ENCODE data around the gene FGFBP1. TPM values are rescaled to one million over a fixed set of nuclear protein-coding genes. Genes with fewer than 3 reads are reported as not detected.

The FGFBP1 gene
- polyA plus RNA-seq, 1 donor from 2014 or later: not detected

DNA sequence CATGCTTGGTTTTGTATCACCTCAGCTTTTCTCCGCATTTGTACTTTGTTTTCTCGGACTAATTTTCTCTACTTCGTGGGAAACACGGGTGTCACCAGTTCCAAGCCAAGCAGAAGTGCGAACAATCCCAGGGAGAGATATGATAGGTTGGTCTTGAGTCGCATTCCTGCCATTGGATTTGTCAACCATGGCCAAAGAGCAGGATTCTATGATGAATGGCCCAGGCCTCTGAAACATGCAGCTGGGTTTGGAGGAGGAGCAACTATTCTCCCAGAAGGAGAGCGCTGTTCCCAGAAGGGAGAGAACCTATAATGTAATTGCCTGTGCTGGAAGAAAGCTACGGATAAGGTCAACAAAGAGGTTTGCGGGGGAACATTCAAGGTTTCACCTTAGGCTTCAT, 10.3 kb upstream of the FGFBP1 start:
- H3F3A ChIP-seq (ENCODE audit: insufficient read depth, low read length, poor library complexity, severe bottlenecking): no peaks in the 10 kb centered on the region
- no peaks in the 10 kb centered on the region for H3K36me3 ChIP-seq (ENCODE audit: insufficient read depth, low read length)
- no peaks in the 10 kb centered on the region for H3K79me2 ChIP-seq (replicated peaks; ENCODE audit: insufficient read depth, low read length)
- H2AFZ ChIP-seq (ENCODE audit: low read depth, low read length): no peak overlapping the region
- no peaks in the 10 kb centered on the region for H4K20me1 ChIP-seq (ENCODE audit: insufficient read depth)
- H3K4me2 ChIP-seq (ENCODE audit: low read length): no peak overlapping the region
- no peaks in the 10 kb centered on the region for H3K27me3 ChIP-seq (ENCODE audit: insufficient read depth, low read depth, low read length)
- no peaks in the 10 kb centered on the region for H3K9me3 ChIP-seq (ENCODE audit: low read length)
- no peak overlapping the region for H3K27ac ChIP-seq (ENCODE audit: low read length)
- H3K9ac ChIP-seq (ENCODE audit: low read length): no peak overlapping the region
- no peak overlapping the region for H3K4me3 ChIP-seq (ENCODE audit: low read length)
- TF ChIP-seq, protein P1, sequence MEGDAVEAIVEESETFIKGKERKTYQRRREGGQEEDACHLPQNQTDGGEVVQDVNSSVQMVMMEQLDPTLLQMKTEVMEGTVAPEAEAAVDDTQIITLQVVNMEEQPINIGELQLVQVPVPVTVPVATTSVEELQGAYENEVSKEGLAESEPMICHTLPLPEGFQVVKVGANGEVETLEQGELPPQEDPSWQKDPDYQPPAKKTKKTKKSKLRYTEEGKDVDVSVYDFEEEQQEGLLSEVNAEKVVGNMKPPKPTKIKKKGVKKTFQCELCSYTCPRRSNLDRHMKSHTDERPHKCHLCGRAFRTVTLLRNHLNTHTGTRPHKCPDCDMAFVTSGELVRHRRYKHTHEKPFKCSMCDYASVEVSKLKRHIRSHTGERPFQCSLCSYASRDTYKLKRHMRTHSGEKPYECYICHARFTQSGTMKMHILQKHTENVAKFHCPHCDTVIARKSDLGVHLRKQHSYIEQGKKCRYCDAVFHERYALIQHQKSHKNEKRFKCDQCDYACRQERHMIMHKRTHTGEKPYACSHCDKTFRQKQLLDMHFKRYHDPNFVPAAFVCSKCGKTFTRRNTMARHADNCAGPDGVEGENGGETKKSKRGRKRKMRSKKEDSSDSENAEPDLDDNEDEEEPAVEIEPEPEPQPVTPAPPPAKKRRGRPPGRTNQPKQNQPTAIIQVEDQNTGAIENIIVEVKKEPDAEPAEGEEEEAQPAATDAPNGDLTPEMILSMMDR (IDR thresholded peaks at IDR 0.05; ENCODE audit: poor library complexity, severe bottlenecking): no peak
- no peak for TF ChIP-seq MXI1 (conservative IDR thresholded peaks at IDR 0.05; ENCODE audit: poor library complexity, severe bottlenecking)
- TF ChIP-seq TAF1 (IDR thresholded peaks at IDR 0.05; ENCODE audit: low read depth): no peak
- no peak for TF ChIP-seq SMC3 (conservative IDR thresholded peaks at IDR 0.05; ENCODE audit: poor library complexity)
- no peak for TF ChIP-seq POLR2AphosphoS5 (IDR thresholded peaks at IDR 0.05)
- TF ChIP-seq RAD21 (conservative IDR thresholded peaks at IDR 0.05): no peak
- TF ChIP-seq, protein P2, sequence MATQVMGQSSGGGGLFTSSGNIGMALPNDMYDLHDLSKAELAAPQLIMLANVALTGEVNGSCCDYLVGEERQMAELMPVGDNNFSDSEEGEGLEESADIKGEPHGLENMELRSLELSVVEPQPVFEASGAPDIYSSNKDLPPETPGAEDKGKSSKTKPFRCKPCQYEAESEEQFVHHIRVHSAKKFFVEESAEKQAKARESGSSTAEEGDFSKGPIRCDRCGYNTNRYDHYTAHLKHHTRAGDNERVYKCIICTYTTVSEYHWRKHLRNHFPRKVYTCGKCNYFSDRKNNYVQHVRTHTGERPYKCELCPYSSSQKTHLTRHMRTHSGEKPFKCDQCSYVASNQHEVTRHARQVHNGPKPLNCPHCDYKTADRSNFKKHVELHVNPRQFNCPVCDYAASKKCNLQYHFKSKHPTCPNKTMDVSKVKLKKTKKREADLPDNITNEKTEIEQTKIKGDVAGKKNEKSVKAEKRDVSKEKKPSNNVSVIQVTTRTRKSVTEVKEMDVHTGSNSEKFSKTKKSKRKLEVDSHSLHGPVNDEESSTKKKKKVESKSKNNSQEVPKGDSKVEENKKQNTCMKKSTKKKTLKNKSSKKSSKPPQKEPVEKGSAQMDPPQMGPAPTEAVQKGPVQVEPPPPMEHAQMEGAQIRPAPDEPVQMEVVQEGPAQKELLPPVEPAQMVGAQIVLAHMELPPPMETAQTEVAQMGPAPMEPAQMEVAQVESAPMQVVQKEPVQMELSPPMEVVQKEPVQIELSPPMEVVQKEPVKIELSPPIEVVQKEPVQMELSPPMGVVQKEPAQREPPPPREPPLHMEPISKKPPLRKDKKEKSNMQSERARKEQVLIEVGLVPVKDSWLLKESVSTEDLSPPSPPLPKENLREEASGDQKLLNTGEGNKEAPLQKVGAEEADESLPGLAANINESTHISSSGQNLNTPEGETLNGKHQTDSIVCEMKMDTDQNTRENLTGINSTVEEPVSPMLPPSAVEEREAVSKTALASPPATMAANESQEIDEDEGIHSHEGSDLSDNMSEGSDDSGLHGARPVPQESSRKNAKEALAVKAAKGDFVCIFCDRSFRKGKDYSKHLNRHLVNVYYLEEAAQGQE (IDR thresholded peaks at IDR 0.05; ENCODE audit: borderline replicate concordance): no peak
- TF ChIP-seq EP300 (conservative IDR thresholded peaks at IDR 0.05; ENCODE audit: poor library complexity, severe bottlenecking): no peak
- TF ChIP-seq EZH2 (IDR thresholded peaks at IDR 0.05; ENCODE audit: borderline replicate concordance, insufficient read depth, low read length, poor library complexity, severe bottlenecking): no peak
- H3K9me2 ChIP-seq (ENCODE audit: insufficient read depth, low read length): no peaks in the 10 kb centered on the region

DNA sequence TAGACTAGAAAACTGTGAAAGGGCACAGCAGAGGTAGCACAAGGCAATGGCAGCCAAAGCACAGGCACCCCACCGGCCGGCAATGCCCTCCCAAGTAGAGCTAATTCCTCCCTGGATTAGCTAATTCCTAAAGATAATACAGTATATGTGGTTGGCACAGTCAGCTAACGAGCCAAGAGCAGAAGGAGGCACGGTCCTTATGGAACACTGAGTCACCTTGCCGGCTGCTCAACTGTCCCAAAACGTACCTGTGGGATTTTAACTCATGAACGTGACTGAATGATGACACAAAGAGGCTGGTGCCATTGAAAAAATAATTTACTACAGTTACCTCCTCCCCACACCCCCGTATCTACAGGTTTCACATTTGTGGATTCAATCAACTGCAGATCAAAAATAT, 9.1 kb upstream of the FGFBP1 start:
- Histone ChIP-seq H2AFZ (ENCODE audit: low read depth, low read length) (no peak overlapping the region), H3K36me3 (ENCODE audit: insufficient read depth, low read length) (no peaks in the 10 kb centered on the region), H3K79me2 (replicated peaks; ENCODE audit: insufficient read depth, low read length) (no peaks in the 10 kb centered on the region), H3F3A (ENCODE audit: insufficient read depth, low read length, poor library complexity, severe bottlenecking) (no peaks in the 10 kb centered on the region), H3K9me3 (ENCODE audit: low read length) (no peaks in the 10 kb centered on the region), H3K9me2 (ENCODE audit: insufficient read depth, low read length) (no peaks in the 10 kb centered on the region), H3K4me3 (ENCODE audit: low read length) (no peak overlapping the region), H3K27me3 (ENCODE audit: insufficient read depth, low read depth, low read length) (no peaks in the 10 kb centered on the region), H3K9ac (ENCODE audit: low read length) (no peak overlapping the region), H3K4me2 (ENCODE audit: low read length) (no peak overlapping the region), H4K20me1 (ENCODE audit: insufficient read depth) (no peaks in the 10 kb centered on the region), H3K27ac (ENCODE audit: low read length) (no peak overlapping the region)
- TF ChIP-seq TAF1 (IDR thresholded peaks at IDR 0.05; ENCODE audit: low read depth) (no peak), MXI1 (conservative IDR thresholded peaks at IDR 0.05; ENCODE audit: poor library complexity, severe bottlenecking) (no peak), EZH2 (IDR thresholded peaks at IDR 0.05; ENCODE audit: borderline replicate concordance, insufficient read depth, low read length, poor library complexity, severe bottlenecking) (no peak), RAD21 (conservative IDR thresholded peaks at IDR 0.05) (no peak), SMC3 (conservative IDR thresholded peaks at IDR 0.05; ENCODE audit: poor library complexity) (no peak), POLR2AphosphoS5 (IDR thresholded peaks at IDR 0.05) (no peak), EP300 (conservative IDR thresholded peaks at IDR 0.05; ENCODE audit: poor library complexity, severe bottlenecking) (no peak)
- TF ChIP-seq, protein P2 (IDR thresholded peaks at IDR 0.05; ENCODE audit: borderline replicate concordance): no peak
- TF ChIP-seq, protein P1 (IDR thresholded peaks at IDR 0.05; ENCODE audit: poor library complexity, severe bottlenecking): no peak

Measured in neural cell (in vitro differentiated cells).